A673 (cell line): ENCODE measurements around the gene INTS13. TPM values are rescaled to one million over a fixed set of nuclear protein-coding genes. Genes with fewer than 3 reads are reported as not detected.

Source experiments
- BruUV-seq: library from RNA; stranded (reverse); fragments of 400-500 nt; replicated peaks from 2 replicates; lab custom pipeline; 2021; lab: Mats Ljungman, UMichigan
- CTCF ChIA-PET: fragments of 300-600 bp; sonication (Branson Sonifier 250); formaldehyde crosslinking; loops from one replicate; lab custom pipeline; 2022; ENCODE audit warnings: antibody characterized with exemption; lab: Charles Lee
- POLR2A ChIA-PET: fragments of 300-600 bp; sonication (Branson Sonifier 250); formaldehyde crosslinking; loops from one replicate; lab custom pipeline; 2022; ENCODE audit warnings: antibody characterized with exemption; ENCODE audit not compliant: low non-redundant PET; lab: Charles Lee
- DNase-seq: peaks from one replicate; pipeline ENCODE4 v3.0.0-alpha.2; 2015; ENCODE audit warnings: low spot score
- H3K27ac ChIP-seq: fragments of 200-600 bp; sonication (generic); 2 replicates; pipeline ENCODE4 v1.5.1; 2016; ENCODE audit warnings: mixed run types, low read depth, mild to moderate bottlenecking, mixed read lengths, antibody characterized with exemption, low read length; ENCODE audit not compliant: poor library complexity, severe bottlenecking
- H3K27me3 ChIP-seq: fragments of 200-600 bp; sonication (generic); replicated peaks from 2 replicates; pipeline ENCODE4 v1.6.1; 2017; ENCODE audit warnings: mixed run types, low read depth, mild to moderate bottlenecking, mixed read lengths, antibody characterized with exemption, low read length; ENCODE audit not compliant: insufficient read depth, poor library complexity
- H3K36me3 ChIP-seq: fragments of 200-600 bp; sonication (generic); 2 replicates; pipeline ENCODE4 v1.6.1; 2016; ENCODE audit warnings: mixed run types, mild to moderate bottlenecking, mixed read lengths, antibody characterized with exemption, low read length; ENCODE audit not compliant: insufficient read depth, poor library complexity, severe bottlenecking
- H3K4me1 ChIP-seq: fragments of 200-600 bp; sonication (generic); 2 replicates; pipeline ENCODE4 v1.6.1; 2017; ENCODE audit warnings: mixed run types, mild to moderate bottlenecking, mixed read lengths, antibody characterized with exemption, low read length; ENCODE audit not compliant: insufficient read depth, poor library complexity, severe bottlenecking
- H3K4me3 ChIP-seq: fragments of 200-600 bp; sonication (generic); 2 replicates; pipeline ENCODE4 v1.5.1; 2016; ENCODE audit warnings: low read depth, mixed run types, mild to moderate bottlenecking, mixed read lengths, low read length; ENCODE audit not compliant: poor library complexity, severe bottlenecking
- H3K9me3 ChIP-seq: fragments of 200-600 bp; sonication (generic); 2 replicates; pipeline ENCODE4 v1.6.1; 2016; ENCODE audit warnings: mixed run types, low read depth, mild to moderate bottlenecking, mixed read lengths, antibody characterized with exemption, low read length; ENCODE audit not compliant: poor library complexity, severe bottlenecking
- EZH2 ChIP-seq: fragments of 200-600 bp; sonication (generic); IDR thresholded peaks from 2 replicates; pipeline ENCODE4 v1.6.1; 2017; ENCODE audit warnings: borderline replicate concordance, low read depth, mild to moderate bottlenecking, mixed read lengths, antibody characterized with exemption, low read length; ENCODE audit not compliant: poor library complexity, severe bottlenecking
- intact Hi-C: fragments of 100-400 bp; cut with micrococcal nuclease; formaldehyde crosslinking; loops from one replicate; pipeline ENCODE4 v1.10.0; 2022; ENCODE audit not compliant: unreplicated experiment
- total RNA-seq: library from RNA; stranded (reverse); gene quantifications from 2 replicates; pipeline ENCODE4 v1.2.3, GENCODE V29; 2021
- TF ChIP-seq, protein P1 (sequence below): fragments of 300-800, 200-600 bp; sonication (generic); conservative IDR thresholded peaks from 2 replicates; pipeline ENCODE4 v1.5.1; 2017; ENCODE audit warnings: low read depth, mild to moderate bottlenecking, antibody characterized with exemption, low read length, moderate library complexity, mixed read lengths

The INTS13 gene
- total RNA-seq, 1 experiment from 2014 or later: 51.0 TPM

DNA sequence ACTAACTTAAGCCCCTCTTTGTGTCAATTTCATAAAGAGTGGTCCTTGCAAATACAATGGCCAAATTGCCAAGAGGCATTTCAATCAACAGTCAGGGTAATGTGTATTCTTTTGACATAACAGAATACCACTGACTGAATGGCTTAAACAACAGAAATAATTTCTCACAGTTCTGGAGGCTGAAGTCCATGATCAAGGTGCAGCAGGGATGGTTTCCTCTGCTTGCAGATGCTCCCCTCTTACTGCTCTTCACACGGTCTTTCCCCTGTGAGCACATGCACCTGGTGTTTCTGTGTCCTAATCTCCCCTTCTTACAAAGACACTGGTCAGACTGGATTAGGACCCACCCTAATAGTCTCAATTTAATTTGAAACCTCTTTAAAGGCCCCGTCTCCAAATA is 32.4 kb upstream of the INTS13 start:
- H3K9me3 ChIP-seq: no peaks in the 10 kb centered on the region
- peaks cover 16% of the 10 kb centered on the region for H3K36me3 ChIP-seq
- intact Hi-C loops: no loop called here
- no peak overlapping the region for H3K4me3 ChIP-seq
- H3K4me1 ChIP-seq: no peaks in the 10 kb centered on the region
- no peaks in the 10 kb centered on the region for H3K27me3 ChIP-seq
- POLR2A ChIA-PET: no interaction called here
- DNase-seq: no peak
- no TSS peak for BruUV-seq
- no peak overlapping the region for H3K27ac ChIP-seq
- no peak for TF ChIP-seq EZH2
- TF ChIP-seq, protein P1, sequence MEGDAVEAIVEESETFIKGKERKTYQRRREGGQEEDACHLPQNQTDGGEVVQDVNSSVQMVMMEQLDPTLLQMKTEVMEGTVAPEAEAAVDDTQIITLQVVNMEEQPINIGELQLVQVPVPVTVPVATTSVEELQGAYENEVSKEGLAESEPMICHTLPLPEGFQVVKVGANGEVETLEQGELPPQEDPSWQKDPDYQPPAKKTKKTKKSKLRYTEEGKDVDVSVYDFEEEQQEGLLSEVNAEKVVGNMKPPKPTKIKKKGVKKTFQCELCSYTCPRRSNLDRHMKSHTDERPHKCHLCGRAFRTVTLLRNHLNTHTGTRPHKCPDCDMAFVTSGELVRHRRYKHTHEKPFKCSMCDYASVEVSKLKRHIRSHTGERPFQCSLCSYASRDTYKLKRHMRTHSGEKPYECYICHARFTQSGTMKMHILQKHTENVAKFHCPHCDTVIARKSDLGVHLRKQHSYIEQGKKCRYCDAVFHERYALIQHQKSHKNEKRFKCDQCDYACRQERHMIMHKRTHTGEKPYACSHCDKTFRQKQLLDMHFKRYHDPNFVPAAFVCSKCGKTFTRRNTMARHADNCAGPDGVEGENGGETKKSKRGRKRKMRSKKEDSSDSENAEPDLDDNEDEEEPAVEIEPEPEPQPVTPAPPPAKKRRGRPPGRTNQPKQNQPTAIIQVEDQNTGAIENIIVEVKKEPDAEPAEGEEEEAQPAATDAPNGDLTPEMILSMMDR: no peak
- CTCF ChIA-PET: no interaction called here

DNA sequence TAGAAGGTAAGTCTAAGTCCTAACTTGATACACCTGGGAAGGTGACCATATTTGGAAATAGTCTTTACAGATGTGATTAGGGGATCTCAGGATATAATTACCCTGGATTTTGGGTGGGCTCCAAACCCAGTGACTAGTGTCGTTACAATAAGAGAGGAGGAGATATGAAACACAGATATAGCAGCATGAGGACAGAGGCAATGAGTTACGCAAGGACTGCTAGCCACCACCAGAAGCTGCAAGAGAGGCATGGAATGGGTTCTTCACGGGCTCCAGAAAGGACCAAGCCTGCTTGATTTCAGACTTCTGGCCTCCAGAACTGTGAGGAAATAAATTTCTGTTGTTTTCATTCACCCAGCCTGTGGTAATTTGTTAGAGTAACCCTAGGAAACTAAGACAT is 29.1 kb upstream of the INTS13 start:
- DNase-seq: no peak
- no peaks in the 10 kb centered on the region for H3K9me3 ChIP-seq
- H3K36me3 ChIP-seq: peaks cover 15% of the 10 kb centered on the region
- BruUV-seq: no TSS peak
- no peak overlapping the region for H3K4me3 ChIP-seq
- ChIA-PET POLR2A (no interaction called here), CTCF (no interaction called here)
- H3K27me3 ChIP-seq: no peaks in the 10 kb centered on the region
- H3K4me1 ChIP-seq: no peaks in the 10 kb centered on the region
- H3K27ac ChIP-seq: no peak overlapping the region
- no peak for TF ChIP-seq EZH2
- TF ChIP-seq, protein P1: no peak
- intact Hi-C loops: no loop called here

DNA sequence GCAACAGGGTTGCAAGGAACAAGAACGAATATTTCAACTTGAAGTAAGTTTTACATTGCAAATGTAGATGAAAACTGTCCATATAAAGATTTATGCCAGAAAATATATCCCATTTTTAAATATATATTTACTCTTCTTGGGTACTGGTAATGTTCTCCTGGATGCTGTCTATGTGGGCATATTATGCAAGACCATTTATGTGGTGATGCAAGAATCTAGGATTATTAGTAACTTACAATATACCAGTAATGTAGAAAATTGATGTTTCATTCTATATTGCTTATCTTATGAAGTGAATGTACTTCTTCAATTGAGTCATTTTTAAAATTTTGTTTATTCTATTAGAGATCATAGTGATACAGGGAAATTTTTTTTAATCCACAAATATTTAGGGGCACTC is 25.6 kb upstream of the INTS13 start:
- H3K36me3 ChIP-seq: peaks cover 18% of the 10 kb centered on the region
- no TSS peak for BruUV-seq

More for the DNA sequence above, 25.6 kb upstream of the INTS13 start:
- CTCF ChIA-PET: no interaction called here
- H3K27ac ChIP-seq: no peak overlapping the region
- no peak for DNase-seq
- intact Hi-C loops: no loop called here
- no peak for TF ChIP-seq EZH2
- TF ChIP-seq, protein P1: no peak
- no peaks in the 10 kb centered on the region for H3K9me3 ChIP-seq
- POLR2A ChIA-PET: no interaction called here
- H3K4me1 ChIP-seq: no peaks in the 10 kb centered on the region
- H3K4me3 ChIP-seq: no peak overlapping the region
- H3K27me3 ChIP-seq: no peaks in the 10 kb centered on the region
